Measurements from ENCODE around the gene OSGIN1. TPM values are rescaled to one million over a fixed set of nuclear protein-coding genes. Genes with fewer than 3 reads are reported as not detected.

The OSGIN1 gene
- total RNA-seq, 1 experiment from 2014 or later: 1.7 TPM

DNA sequence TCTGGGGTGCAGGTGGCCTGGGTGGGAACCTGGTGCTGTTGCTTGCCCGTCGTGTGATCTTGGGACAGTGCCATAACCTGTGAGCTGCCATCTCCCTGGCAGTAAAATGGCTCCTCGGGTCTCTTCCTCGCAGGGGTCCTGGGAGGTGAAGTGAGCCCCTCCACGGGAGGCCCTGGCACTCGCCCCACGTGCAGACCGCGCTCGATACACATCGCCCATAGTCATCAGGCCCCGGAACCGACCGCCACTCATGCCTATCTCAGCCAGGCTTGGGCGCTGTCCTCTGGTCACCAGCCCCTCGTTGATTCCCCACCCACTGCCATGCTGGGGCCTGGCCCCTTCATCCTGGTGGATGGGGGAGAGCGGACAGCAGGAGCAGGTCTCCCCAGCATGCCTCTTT is 21.5 kb upstream of the OSGIN1 start (continued):
- TF ChIP-seq, protein P1, sequence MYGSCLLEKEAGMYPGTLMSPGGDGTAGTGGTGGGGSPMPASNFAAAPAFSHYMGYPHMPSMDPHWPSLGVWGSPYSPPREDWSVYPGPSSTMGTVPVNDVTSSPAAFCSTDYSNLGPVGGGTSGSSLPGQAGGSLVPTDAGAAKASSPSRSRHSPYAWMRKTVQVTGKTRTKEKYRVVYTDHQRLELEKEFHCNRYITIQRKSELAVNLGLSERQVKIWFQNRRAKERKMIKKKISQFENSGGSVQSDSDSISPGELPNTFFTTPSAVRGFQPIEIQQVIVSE (CRISPR knock-in tag; IDR thresholded peaks at IDR 0.05; ENCODE audit: borderline replicate concordance): no peak
- TF ChIP-seq OVOL2 (CRISPR knock-in tag; IDR thresholded peaks at IDR 0.05; ENCODE audit: borderline replicate concordance) (no peak), FOXP4 (CRISPR knock-in tag; IDR thresholded peaks at IDR 0.05) (no peak)

DNA sequence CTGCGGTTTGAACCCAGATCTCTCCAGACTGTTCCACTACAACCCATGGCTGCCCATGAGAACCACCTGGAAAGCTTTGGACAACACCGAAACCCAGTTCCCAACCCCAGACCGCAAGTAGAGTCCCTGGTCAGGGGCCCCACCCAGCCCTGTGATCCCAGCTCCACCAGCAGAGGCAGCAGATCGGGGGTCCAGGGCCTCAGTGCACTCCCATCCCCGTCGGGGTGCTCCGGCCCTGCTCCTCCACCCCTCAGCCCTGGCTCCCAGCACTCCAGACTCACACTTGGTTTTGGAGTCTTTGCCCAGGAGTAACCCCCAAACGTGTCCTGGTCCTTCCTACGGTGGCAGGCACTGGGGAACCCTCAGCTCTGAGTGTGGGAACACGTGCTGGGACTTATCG is 20.7 kb upstream of the OSGIN1 start:
- ChIA-PET POLR2A (no interaction called here), CTCF (interaction anchor here (1.3 to 1.9 kb wide), 3 partner anchors 16 to 82 kb away, joined by 3 to 6 read pairs (median 5); partner anchors contain the start of gene OSGIN1)
- ATAC-seq: peak; percentile 27

DNA sequence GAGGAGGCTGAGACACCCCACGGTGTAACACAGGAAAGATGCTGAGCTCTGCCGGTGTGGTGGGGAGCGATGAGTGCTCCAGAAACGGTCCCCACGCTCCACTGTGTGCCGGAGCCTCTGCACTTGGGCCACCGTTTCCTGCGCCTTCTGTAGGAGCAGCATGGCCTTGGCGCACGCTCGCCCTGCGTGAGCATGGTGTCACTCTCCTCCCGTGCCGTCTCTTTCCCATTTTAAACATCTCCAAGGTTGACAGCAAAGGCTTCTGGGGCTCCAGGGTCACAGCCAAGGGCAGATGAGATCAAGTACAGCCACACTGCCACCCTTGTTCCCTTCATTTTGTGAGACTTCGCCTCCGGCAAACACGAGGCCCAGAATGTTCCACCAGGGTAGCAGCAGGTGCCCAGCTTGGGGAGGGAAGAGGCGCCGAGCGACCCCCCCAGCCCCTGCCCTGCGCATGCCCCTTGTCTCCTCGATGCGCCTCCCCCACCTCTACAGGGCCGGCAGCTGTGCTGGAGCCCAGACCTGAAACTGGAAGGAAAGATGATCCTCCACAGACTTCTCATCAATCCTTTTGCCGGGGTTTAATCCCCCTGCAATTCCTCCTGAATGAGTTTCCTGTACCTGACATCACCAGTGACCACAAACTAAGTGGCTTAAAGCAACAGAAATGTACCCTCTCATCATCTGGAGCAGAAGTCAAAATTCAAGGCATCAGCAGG is 19.9 kb upstream of the OSGIN1 start:
- no peaks in the 10 kb centered on the region for H3K4me1 Mint-ChIP-seq
- H3K27me3 Mint-ChIP-seq (ENCODE audit: low read depth): no peaks in the 10 kb centered on the region; the same call in 1 of the 2 replicates
- ChIA-PET POLR2A (no interaction called here), CTCF (interaction anchor here (1.3 to 2.7 kb wide), 3 partner anchors 20 to 81 kb away, joined by 5 to 13 read pairs (median 6); partner anchors contain the start of gene OSGIN1)
- no peak overlapping the region for H3K27ac Mint-ChIP-seq
- DNase-seq (ENCODE audit: low spot score): no peak
- no peak for TF ChIP-seq SP1 (CRISPR knock-in tag; conservative IDR thresholded peaks at IDR 0.05)
- TF ChIP-seq ZBTB21 (CRISPR knock-in tag; IDR thresholded peaks at IDR 0.05; ENCODE audit: borderline replicate concordance): no peak
- no peak for TF ChIP-seq JAZF1 (CRISPR knock-in tag; IDR thresholded peaks at IDR 0.05)
- TF ChIP-seq IRF2 (CRISPR knock-in tag; IDR thresholded peaks at IDR 0.05; ENCODE audit: borderline replicate concordance, low read depth): no peak
- TF ChIP-seq GTF2I (CRISPR knock-in tag; conservative IDR thresholded peaks at IDR 0.05): no peak
- no peak for TF ChIP-seq RELA (CRISPR knock-in tag; IDR thresholded peaks at IDR 0.05; ENCODE audit: borderline replicate concordance)
- TF ChIP-seq, protein P2, sequence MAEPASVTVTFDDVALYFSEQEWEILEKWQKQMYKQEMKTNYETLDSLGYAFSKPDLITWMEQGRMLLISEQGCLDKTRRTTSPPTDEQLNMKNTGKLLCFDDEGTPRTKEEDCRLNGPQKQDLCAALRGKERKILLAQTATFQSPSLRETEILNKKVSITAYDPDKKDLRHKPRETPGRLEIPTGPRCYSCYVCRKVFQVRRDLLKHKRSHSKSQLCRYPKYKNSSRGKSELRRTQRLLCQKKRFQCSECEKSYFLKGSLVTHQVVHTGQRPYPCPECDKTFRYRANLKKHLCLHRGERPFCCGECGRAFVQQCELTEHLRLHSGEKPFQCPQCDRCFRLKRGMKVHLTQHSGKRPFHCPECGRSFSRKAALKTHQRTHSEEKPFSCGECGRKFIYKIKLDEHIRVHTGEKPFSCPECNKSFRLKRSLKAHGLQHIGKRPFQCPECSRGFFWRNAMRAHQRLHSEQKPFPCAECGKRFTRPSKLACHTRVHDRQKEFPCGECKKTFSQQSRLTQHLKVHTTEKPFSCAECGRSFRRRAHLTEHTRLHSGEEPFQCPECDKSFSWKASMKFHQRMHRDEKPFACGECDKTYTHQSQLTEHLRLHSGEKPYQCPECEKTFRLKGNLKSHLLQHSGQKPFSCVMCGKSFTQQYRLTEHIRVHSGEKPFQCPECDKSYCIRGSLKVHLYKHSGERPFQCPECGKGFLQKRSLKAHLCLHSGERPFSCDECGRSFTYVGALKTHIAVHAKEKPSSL (CRISPR knock-in tag; conservative IDR thresholded peaks at IDR 0.05): no peak
- no peak for TF ChIP-seq ESRRA (CRISPR knock-in tag; IDR thresholded peaks at IDR 0.05; ENCODE audit: borderline replicate concordance)
- TF ChIP-seq ZNF396 (CRISPR knock-in tag; IDR thresholded peaks at IDR 0.05; ENCODE audit: borderline replicate concordance): no peak
- TF ChIP-seq ELF4 (CRISPR knock-in tag; IDR thresholded peaks at IDR 0.05; ENCODE audit: low read depth): no peak
- no peak for TF ChIP-seq ZNF423 (CRISPR knock-in tag; IDR thresholded peaks at IDR 0.05)
- TF ChIP-seq CTCF (IDR thresholded peaks at IDR 0.05): no peak
- no peak for ATAC-seq
- H3K36me3 Mint-ChIP-seq: no peaks in the 10 kb centered on the region
- H3K9me3 Mint-ChIP-seq: no peaks in the 10 kb centered on the region
- H3K4me3 Mint-ChIP-seq: no peak overlapping the region

More for the DNA sequence above, 20.7 kb upstream of the OSGIN1 start:
- Mint-ChIP-seq H3K4me1 (peaks cover 2% of the 10 kb centered on the region), H3K4me3 (no peak overlapping the region), H3K27me3 (ENCODE audit: low read depth) (no peaks in the 10 kb centered on the region; the same call in 1 of the 2 replicates), H3K9me3 (no peaks in the 10 kb centered on the region), H3K36me3 (no peaks in the 10 kb centered on the region), H3K27ac (no peak overlapping the region)
- TF ChIP-seq TCF7 (CRISPR knock-in tag; IDR thresholded peaks at IDR 0.05; ENCODE audit: low read depth): no peak
- no peak for TF ChIP-seq ZNF396 (CRISPR knock-in tag; IDR thresholded peaks at IDR 0.05; ENCODE audit: borderline replicate concordance)
- no peak for TF ChIP-seq RORB (CRISPR knock-in tag; IDR thresholded peaks at IDR 0.05)
- TF ChIP-seq SP1 (CRISPR knock-in tag; conservative IDR thresholded peaks at IDR 0.05): no peak
- no peak for DNase-seq (ENCODE audit: low spot score)

Data from WTC11 (cell line).